SK-N-MC (cell line): Measurements from ENCODE around the gene HPCAL1.

ENCODE experiments used
- DNase-seq: peaks from one replicate; pipeline ENCODE4 v3.0.0-alpha.2; 2011; ENCODE audit warnings: low read depth, low spot score
- H3K27ac ChIP-seq: fragments of 200-600 bp; sonication (generic); 2 replicates; pipeline ENCODE4 v1.5.1; 2016; ENCODE audit warnings: mixed run types
- H3K36me3 ChIP-seq: fragments of 200-600 bp; sonication (generic); 2 replicates; pipeline ENCODE4 v1.6.1; 2017; ENCODE audit warnings: antibody characterized with exemption, low read length, mixed read lengths; ENCODE audit not compliant: insufficient read depth
- H3K4me3 ChIP-seq: fragments of 200-600 bp; sonication (generic); 2 replicates; pipeline ENCODE4 v1.5.1; 2016
- H3K9ac ChIP-seq: fragments of 200-600 bp; sonication (generic); 2 replicates; pipeline ENCODE4 v1.8.0; 2017; ENCODE audit warnings: mixed run types, mixed read lengths; ENCODE audit not compliant: insufficient read length
- H3K9me3 ChIP-seq: fragments of 200-600 bp; sonication (generic); 2 replicates; pipeline ENCODE4 v1.6.1; 2017; ENCODE audit warnings: low read depth, mild to moderate bottlenecking, antibody characterized with exemption, low read length, moderate library complexity, mixed read lengths
- EZH2 ChIP-seq: fragments of 200-600 bp; sonication (generic); IDR thresholded peaks from one replicate; pipeline ENCODE4 v1.6.1; 2017; ENCODE audit warnings: antibody characterized with exemption
- FOXP2 ChIP-seq: optimal IDR thresholded peaks from 2 replicates; pipeline ENCODE3; 2011; ENCODE audit warnings: mild to moderate bottlenecking, moderate library complexity; ENCODE audit not compliant: insufficient read depth; ENCODE audit errors: extremely low read length, control extremely low read depth
- POLR2AphosphoS5 ChIP-seq: IDR thresholded peaks from 2 replicates; pipeline ENCODE4 v1.6.1; 2012; ENCODE audit warnings: mild to moderate bottlenecking, low read depth, low read length, borderline replicate concordance

Gene HPCAL1

DNA sequence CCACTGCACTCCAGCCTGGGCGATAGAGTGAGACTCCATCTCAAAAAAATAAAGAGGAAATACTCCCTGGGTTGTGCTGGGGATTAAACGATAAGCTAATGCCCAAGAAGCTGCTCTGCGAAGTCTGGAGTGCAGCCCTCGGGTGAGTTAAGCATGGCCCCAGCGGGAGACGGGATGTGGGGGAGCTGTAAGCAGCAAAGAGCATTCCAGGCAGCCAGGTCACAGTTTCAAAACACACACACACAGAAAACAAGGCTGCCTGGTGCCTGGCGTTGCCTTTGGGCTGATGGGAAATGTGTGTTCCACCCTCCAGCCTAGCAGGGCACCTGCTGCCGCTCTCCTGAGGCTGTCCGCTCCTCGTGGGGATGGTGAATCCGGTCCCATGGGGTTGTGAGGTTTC is 121.3 kb downstream of the HPCAL1 start:
- DNase-seq = no peak
- no peak overlapping the region for H3K9ac ChIP-seq
- no peak overlapping the region for H3K4me3 ChIP-seq
- H3K9me3 ChIP-seq = no peaks in the 10 kb centered on the region
- TF ChIP-seq EZH2 (no peak), FOXP2 (no peak), POLR2AphosphoS5 (no peak)
- no peaks in the 10 kb centered on the region for H3K36me3 ChIP-seq
- no peak overlapping the region for H3K27ac ChIP-seq

DNA sequence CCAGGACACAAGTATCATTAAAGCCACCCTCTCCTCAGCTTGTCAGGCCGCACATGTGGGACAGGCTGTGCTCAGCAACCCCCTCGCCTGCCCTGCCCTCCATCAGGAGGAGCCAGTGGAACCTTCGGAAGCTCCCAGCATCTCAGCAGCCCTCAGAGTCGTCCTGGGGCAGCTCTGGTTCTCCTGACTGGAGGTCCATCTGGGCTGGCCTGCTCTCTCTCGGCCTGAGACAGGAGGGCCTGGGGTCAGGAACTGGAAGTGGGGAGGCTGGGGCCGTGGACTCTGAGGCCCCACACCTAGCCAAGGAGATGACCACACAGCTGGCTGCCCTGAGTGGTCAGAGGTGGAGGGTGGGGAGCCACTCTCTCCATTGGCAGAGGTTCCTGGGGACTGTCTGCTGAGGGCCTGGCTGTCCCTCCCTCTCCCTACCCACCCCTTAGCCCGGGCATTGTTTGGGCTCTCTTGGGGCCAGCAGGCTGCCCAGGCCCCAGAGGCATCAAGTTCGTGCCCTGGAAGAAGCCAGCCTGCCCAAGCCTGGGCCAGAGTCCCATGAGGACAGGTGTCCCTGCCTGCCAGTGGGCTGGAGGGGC is 122.3 kb downstream of the HPCAL1 start:
- Histone ChIP-seq H3K9me3 (no peaks in the 10 kb centered on the region), H3K27ac (no peak overlapping the region), H3K36me3 (no peaks in the 10 kb centered on the region), H3K9ac (no peak overlapping the region), H3K4me3 (no peak overlapping the region)
- no peak for DNase-seq
- TF ChIP-seq EZH2 = no peak
- TF ChIP-seq POLR2AphosphoS5 = no peak
- no peak for TF ChIP-seq FOXP2

DNA sequence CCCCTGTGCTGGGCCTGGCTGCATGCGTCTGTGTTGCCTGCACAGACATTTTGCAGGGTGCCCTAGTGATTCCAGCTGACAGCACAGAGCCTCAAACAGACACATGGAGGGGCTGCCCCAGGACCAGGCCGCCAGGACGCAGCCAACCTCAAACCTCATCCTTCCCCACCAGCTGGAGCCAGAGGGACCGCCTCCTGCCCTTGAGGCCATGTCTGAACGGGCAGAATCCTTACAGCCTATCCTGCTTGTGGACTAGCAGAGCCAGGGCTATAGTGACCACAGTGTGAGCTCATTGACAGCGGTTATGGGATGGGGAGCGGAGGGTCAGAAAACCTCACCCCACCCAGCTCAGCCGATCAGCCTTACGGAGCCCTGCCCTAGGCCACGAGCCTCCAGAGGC is 123.0 kb downstream of the HPCAL1 start:
- Histone ChIP-seq H3K9me3 (no peaks in the 10 kb centered on the region), H3K9ac (no peak overlapping the region), H3K27ac (no peak overlapping the region), H3K36me3 (no peaks in the 10 kb centered on the region), H3K4me3 (no peak overlapping the region)
- no peak for DNase-seq
- TF ChIP-seq POLR2AphosphoS5 = no peak
- no peak for TF ChIP-seq EZH2
- no peak for TF ChIP-seq FOXP2

DNA sequence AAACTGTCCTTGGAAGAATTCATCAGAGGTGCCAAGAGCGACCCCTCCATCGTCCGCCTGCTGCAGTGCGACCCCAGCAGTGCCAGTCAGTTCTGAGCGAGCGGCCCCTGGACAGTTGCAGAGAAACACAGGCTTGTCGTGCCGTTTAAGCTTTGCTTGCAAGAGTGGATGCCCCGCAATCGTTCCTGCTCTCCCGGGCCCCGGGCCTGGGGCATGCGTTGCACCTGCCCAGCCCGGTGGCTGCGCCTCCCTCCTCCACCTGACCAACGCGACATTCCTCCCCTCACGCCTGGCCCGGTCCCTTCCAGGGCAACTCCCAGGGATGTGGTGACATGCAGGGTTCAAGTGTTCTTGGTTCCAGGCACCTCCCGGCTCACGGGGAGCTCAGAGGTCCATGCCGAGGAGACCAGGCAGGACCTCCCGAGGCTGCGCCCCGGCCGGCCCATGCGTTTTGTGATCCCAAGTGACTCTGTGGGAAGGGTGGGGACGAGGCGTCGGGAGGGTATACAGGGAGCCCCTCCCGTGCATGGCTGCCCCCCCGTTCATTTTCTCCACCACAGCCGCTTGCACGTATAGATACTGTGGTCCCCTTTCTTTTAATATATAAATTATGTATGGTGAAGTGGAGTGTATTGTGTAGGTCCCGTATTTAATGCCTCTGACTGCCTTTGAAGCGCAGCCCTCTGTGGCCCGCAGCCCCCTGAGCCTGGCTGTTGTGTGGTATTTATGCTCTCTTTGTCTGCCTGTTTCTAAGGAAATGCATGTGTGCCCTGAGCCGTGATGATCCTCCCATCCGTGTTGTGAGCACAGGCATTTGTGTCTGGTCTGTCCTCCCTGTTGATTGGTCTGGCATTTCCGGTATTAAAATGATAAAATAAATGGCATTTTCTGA is 124.3 kb downstream of the HPCAL1 start:
- no peak for TF ChIP-seq EZH2
- TF ChIP-seq FOXP2 = no peak
- TF ChIP-seq POLR2AphosphoS5 = no peak
- H3K4me3 ChIP-seq = no peak overlapping the region

GRCh38 chr2:10427618-10427949 is 124.9 kb downstream of the HPCAL1 start:
- no peak for TF ChIP-seq EZH2
- TF ChIP-seq FOXP2 = no peak
- no peak for TF ChIP-seq POLR2AphosphoS5
- no peak overlapping the region for H3K9ac ChIP-seq
- no peak for DNase-seq
- no peak overlapping the region for H3K27ac ChIP-seq
- no peaks in the 10 kb centered on the region for H3K9me3 ChIP-seq
- no peaks in the 10 kb centered on the region for H3K36me3 ChIP-seq
- no peak overlapping the region for H3K4me3 ChIP-seq

More for the DNA sequence above, 124.3 kb downstream of the HPCAL1 start:
- Histone ChIP-seq H3K27ac (no peak overlapping the region), H3K36me3 (no peaks in the 10 kb centered on the region), H3K9me3 (no peaks in the 10 kb centered on the region), H3K9ac (no peak overlapping the region)
- no peak for DNase-seq

DNA sequence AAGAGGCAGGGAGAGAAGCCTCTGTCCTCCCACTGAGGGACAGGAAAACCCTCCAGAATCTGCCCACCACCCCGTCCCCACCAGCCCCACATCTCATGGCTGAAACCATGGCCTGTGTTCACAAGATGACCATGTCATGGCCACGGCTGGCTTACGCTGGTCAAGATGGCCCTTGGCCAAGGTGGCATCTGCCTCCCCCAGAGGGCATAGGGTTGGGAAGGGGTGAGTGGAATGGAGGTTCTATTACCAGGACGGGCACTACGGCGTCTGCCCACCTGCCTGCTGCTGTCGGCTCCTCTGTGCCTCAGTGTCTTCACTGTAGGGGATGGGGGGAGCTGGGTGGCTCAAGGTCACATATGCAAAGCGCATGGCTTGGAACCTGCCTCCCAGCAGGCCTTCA is 125.7 kb downstream of the HPCAL1 start:
- no peaks in the 10 kb centered on the region for H3K9me3 ChIP-seq
- no peak for DNase-seq
- no peak overlapping the region for H3K9ac ChIP-seq
- TF ChIP-seq POLR2AphosphoS5 = no peak
- TF ChIP-seq FOXP2 = no peak
- no peak for TF ChIP-seq EZH2
- H3K4me3 ChIP-seq = no peak overlapping the region
- H3K27ac ChIP-seq = no peak overlapping the region
- H3K36me3 ChIP-seq = no peaks in the 10 kb centered on the region

GRCh38 chr2:10428924-10429323 is 126.2 kb downstream of the HPCAL1 start:
- Histone ChIP-seq H3K36me3 (no peaks in the 10 kb centered on the region), H3K27ac (no peak overlapping the region), H3K9ac (no peak overlapping the region), H3K9me3 (no peaks in the 10 kb centered on the region), H3K4me3 (no peak overlapping the region)
- DNase-seq = no peak
- TF ChIP-seq POLR2AphosphoS5 (no peak), EZH2 (no peak), FOXP2 (no peak)

DNA sequence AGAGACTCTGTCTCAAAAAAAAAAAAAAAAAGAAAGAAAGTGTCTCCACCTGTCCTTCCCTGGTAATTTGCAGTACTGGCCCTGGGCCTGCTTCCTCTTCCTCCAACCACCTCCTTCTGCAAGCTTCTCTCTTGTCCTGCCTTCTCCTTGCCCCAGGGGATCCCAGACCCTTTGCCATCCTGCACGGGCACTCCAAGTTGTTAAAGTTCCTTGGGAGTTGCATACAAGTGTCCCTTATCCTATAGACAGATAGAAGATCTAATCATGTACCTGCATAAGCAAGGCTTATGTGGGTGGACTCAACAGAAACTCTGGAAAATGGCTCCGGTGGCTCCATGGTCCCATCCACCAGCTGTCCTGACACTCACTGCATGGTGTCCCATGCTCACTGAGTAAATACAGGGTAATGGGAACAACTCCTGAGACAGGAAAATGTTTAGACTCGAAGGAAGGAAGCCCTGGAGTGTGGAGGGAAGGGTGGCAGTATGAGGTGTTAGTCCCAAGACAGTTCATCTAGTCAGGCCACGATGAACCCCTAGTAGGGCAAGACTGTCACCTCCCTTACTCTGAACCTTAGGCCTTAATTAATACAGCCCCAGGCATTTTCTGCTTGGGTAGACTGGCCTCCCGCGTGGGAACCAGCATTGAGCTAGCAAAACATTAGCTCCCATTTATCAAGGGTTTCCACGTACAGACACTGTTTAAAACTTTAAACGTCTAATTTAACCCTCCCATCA is 128.3 kb downstream of the HPCAL1 start:
- H3K9ac ChIP-seq = no peak overlapping the region
- no peaks in the 10 kb centered on the region for H3K9me3 ChIP-seq
- no peaks in the 10 kb centered on the region for H3K36me3 ChIP-seq
- H3K4me3 ChIP-seq = no peak overlapping the region
- H3K27ac ChIP-seq = no peak overlapping the region
- DNase-seq = no peak
- TF ChIP-seq POLR2AphosphoS5 (no peak), EZH2 (no peak), FOXP2 (no peak)

DNA sequence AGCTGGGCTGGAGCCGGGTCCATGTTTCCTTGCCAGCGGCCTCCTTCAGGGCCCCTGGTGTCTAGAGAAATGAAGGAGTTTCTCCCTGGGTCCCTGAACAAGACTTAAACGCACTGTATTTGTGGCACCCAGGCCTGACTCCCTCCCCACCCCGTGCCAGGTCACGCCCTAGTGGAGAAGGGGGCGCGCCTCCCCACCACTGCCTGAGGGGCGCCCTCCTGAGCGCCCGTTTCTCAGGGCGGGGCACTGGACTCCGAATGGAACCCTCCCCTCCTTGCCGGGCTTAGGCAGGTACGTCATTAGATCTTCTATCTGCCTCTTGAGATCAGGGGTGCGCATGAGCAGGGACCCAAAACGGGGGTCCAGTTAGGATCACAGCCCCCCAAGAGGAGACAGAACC is 129.1 kb downstream of the HPCAL1 start:
- Histone ChIP-seq H3K9me3 (no peaks in the 10 kb centered on the region), H3K4me3 (no peak overlapping the region), H3K27ac (no peak overlapping the region), H3K9ac (no peak overlapping the region), H3K36me3 (no peaks in the 10 kb centered on the region)
- TF ChIP-seq EZH2 (no peak), FOXP2 (no peak), POLR2AphosphoS5 (no peak)
- no peak for DNase-seq
